ENCODE measurements around the gene ATP10B. TPM values are rescaled to one million over a fixed set of nuclear protein-coding genes. Genes with fewer than 3 reads are reported as not detected.

ATP10B gene
- polyA plus RNA-seq, 3 donors = not detected

DNA sequence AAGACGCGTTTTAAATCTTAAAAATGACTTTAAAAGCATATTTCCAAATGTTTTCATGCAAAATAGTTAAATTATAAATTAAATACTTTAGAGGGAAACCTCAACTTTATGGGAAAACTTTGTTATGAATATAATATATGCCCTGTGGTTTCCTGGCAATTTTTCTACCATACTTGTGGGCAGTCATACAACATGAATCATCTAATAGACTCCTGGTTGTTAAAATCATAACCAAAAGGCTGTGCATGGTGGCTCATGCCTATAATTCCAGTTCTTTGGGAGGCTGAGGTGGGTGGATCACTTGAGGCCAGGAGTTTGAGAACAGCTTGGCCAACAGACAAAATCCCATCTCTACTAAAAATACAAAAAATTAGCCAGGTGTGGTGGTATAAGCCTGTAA lies 18.2 kb downstream of the ATP10B start:
- H3K27me3 Mint-ChIP-seq (ENCODE audit: low read depth in 3 of 3) = peaks cover 0 to 2% (median 0%) of the 10 kb centered on the region in 3 donors
- H2AFZ ChIP-seq (ENCODE audit: insufficient read depth, low read depth, low read length, poor library complexity, severe bottlenecking) = no peak overlapping the region
- no peak overlapping the region for H3K9ac ChIP-seq (ENCODE audit: insufficient read depth, low read length, poor library complexity, severe bottlenecking)
- no peak overlapping the region for H3K27ac ChIP-seq (ENCODE audit: low read depth in 1 of 2, low read length in 2 of 2)
- no peaks in the 10 kb centered on the region for H3K27me3 ChIP-seq (ENCODE audit: control insufficient read depth in 2 of 2, insufficient read depth in 2 of 2, low read length in 2 of 2)
- H3K4me3 Mint-ChIP-seq = no peak overlapping the region
- TF ChIP-seq, protein P1, sequence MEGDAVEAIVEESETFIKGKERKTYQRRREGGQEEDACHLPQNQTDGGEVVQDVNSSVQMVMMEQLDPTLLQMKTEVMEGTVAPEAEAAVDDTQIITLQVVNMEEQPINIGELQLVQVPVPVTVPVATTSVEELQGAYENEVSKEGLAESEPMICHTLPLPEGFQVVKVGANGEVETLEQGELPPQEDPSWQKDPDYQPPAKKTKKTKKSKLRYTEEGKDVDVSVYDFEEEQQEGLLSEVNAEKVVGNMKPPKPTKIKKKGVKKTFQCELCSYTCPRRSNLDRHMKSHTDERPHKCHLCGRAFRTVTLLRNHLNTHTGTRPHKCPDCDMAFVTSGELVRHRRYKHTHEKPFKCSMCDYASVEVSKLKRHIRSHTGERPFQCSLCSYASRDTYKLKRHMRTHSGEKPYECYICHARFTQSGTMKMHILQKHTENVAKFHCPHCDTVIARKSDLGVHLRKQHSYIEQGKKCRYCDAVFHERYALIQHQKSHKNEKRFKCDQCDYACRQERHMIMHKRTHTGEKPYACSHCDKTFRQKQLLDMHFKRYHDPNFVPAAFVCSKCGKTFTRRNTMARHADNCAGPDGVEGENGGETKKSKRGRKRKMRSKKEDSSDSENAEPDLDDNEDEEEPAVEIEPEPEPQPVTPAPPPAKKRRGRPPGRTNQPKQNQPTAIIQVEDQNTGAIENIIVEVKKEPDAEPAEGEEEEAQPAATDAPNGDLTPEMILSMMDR (IDR thresholded peaks at IDR 0.05) = no peak
- peaks cover 31% of the 10 kb centered on the region for H3K4me1 Mint-ChIP-seq
- H3K4me1 ChIP-seq (ENCODE audit: control insufficient read depth in 1 of 2, insufficient read depth in 2 of 2, low read length in 2 of 2) = peaks cover 19 to 29% of the 10 kb centered on the region in 2 donors
- H3K36me3 Mint-ChIP-seq = peaks cover 0 to 6% of the 10 kb centered on the region in 2 donors
- H3K9me3 Mint-ChIP-seq = peaks cover 7 to 18% (median 11%) of the 10 kb centered on the region in 7 donors
- H3K79me2 ChIP-seq (ENCODE audit: insufficient read depth, low read length) = no peaks in the 10 kb centered on the region
- no peak for DNase-seq
- WGBS (ENCODE audit: insufficient coverage) = no CpG with 5 or more reads among the region's 2 CpGs
- H3K36me3 ChIP-seq (replicated peaks in 1 of 2; ENCODE audit: control insufficient read depth in 1 of 2, insufficient read depth in 2 of 2, low read length in 2 of 2) = no peaks in the 10 kb centered on the region
- H4K20me1 ChIP-seq (ENCODE audit: insufficient read depth, low read length) = no peaks in the 10 kb centered on the region
- peaks cover 5 to 10% of the 10 kb centered on the region in 2 donors for H3K9me3 ChIP-seq (replicated peaks in 1 of 2; ENCODE audit: control insufficient read depth in 1 of 2, insufficient read depth in 1 of 2, low read length in 2 of 2)
- H3K4me3 ChIP-seq (replicated peaks in 1 of 3; ENCODE audit: low read depth in 2 of 3, low read length in 3 of 3) = no peak overlapping the region
- H3K27ac Mint-ChIP-seq = peak overlapping the region in 1 of 7 donors; percentile 32
- H3K4me2 ChIP-seq (replicated peaks; ENCODE audit: extremely low read depth, low read length, poor library complexity, severe bottlenecking) = no peak overlapping the region
- intact Hi-C loops (cut with micrococcal nuclease) = no loop called here

GRCh38 chr5:160831801-160832200 lies 20.2 kb downstream of the ATP10B start:
- H3K4me2 ChIP-seq (replicated peaks; ENCODE audit: extremely low read depth, low read length, poor library complexity, severe bottlenecking) = no peak overlapping the region
- no peaks in the 10 kb centered on the region for H3K79me2 ChIP-seq (ENCODE audit: insufficient read depth, low read length)
- H3K4me3 ChIP-seq (replicated peaks in 1 of 3; ENCODE audit: low read depth in 2 of 3, low read length in 3 of 3) = no peak overlapping the region
- H3K9ac ChIP-seq (ENCODE audit: insufficient read depth, low read length, poor library complexity, severe bottlenecking) = no peak overlapping the region
- H3K4me1 ChIP-seq (ENCODE audit: control insufficient read depth in 1 of 2, insufficient read depth in 2 of 2, low read length in 2 of 2) = peaks cover 16 to 24% of the 10 kb centered on the region in 2 donors
- no CpG with 5 or more reads among the region's 1 CpG for WGBS (ENCODE audit: insufficient coverage)
- Mint-ChIP-seq H3K4me1 (peaks cover 25% of the 10 kb centered on the region), H3K36me3 (peaks cover 4 to 10% of the 10 kb centered on the region in 2 donors), H3K27me3 (ENCODE audit: low read depth in 3 of 3) (peaks cover 0 to 4% (median 2%) of the 10 kb centered on the region in 3 donors), H3K4me3 (no peak overlapping the region), H3K27ac (no peak overlapping the region), H3K9me3 (peaks cover 10 to 26% (median 19%) of the 10 kb centered on the region in 7 donors)
- TF ChIP-seq, protein P1 (IDR thresholded peaks at IDR 0.05) = no peak
- DNase-seq = no peak
- peak overlapping the region; percentile 22 for H2AFZ ChIP-seq (ENCODE audit: insufficient read depth, low read depth, low read length, poor library complexity, severe bottlenecking)
- no peak overlapping the region for H3K27ac ChIP-seq (ENCODE audit: low read depth in 1 of 2, low read length in 2 of 2)
- no peaks in the 10 kb centered on the region for H3K36me3 ChIP-seq (replicated peaks in 1 of 2; ENCODE audit: control insufficient read depth in 1 of 2, insufficient read depth in 2 of 2, low read length in 2 of 2)
- intact Hi-C loops (cut with micrococcal nuclease) = no loop called here
- peaks cover 8 to 14% of the 10 kb centered on the region in 2 donors for H3K9me3 ChIP-seq (replicated peaks in 1 of 2; ENCODE audit: control insufficient read depth in 1 of 2, insufficient read depth in 1 of 2, low read length in 2 of 2)
- H4K20me1 ChIP-seq (ENCODE audit: insufficient read depth, low read length) = no peaks in the 10 kb centered on the region
- no peaks in the 10 kb centered on the region for H3K27me3 ChIP-seq (ENCODE audit: control insufficient read depth in 2 of 2, insufficient read depth in 2 of 2, low read length in 2 of 2)

Data from CD14-positive monocyte (primary cell).